HepG2 (cell line): Measurements from ENCODE around the gene CD320. TPM values are rescaled to one million over a fixed set of nuclear protein-coding genes. Genes with fewer than 3 reads are reported as not detected.

Experiments
- EHMT2 ChIP-seq: fragments of 200-600 bp; sonication (generic); IDR thresholded peaks from 2 replicates; pipeline ENCODE4 v1.7.0; 2017; ENCODE audit warnings: antibody characterized with exemption, low read depth, low read length, borderline replicate concordance
- FOXO1 ChIP-seq: sonication (generic); formaldehyde crosslinking; IDR thresholded peaks from 2 replicates; pipeline ENCODE4 v1.4.0; 2020; ENCODE audit warnings: missing genetic modification reagents
- GABPB1 ChIP-seq: IDR thresholded peaks from 2 replicates; pipeline ENCODE4 v1.6.1; 2016; ENCODE audit warnings: mild to moderate bottlenecking, missing genetic modification reagents, moderate library complexity, missing compliant biosample characterization
- NFIB ChIP-seq: sonication (generic); formaldehyde crosslinking; IDR thresholded peaks from 2 replicates; pipeline ENCODE4 v1.9.0; 2021; ENCODE audit warnings: missing genetic modification reagents, mild to moderate bottlenecking, borderline replicate concordance
- NR2F1 ChIP-seq, 2 experiments: fragments of 450-650 bp in 1 of 2; formaldehyde crosslinking in 1 of 2; IDR thresholded peaks; 2 replicates each; pipeline versions ENCODE4 v1.5.0 to v1.6.1; 2016 to 2020; ENCODE audit warnings: mild to moderate bottlenecking in 1 of 2, missing compliant biosample characterization in 1 of 2, missing genetic modification reagents in 1 of 2, moderate library complexity in 1 of 2
- POLR2AphosphoS5 ChIP-seq: IDR thresholded peaks from 2 replicates; pipeline ENCODE4 v1.6.1; 2012; ENCODE audit warnings: low read depth, low read length
- SMAD3 ChIP-seq: sonication (generic); formaldehyde crosslinking; IDR thresholded peaks from 2 replicates; pipeline ENCODE4 v1.4.0; 2020; ENCODE audit warnings: missing genetic modification reagents
- TBP ChIP-seq: sonication (generic); formaldehyde crosslinking; IDR thresholded peaks from 2 replicates; pipeline ENCODE4 v1.5.0; 2020; ENCODE audit warnings: missing genetic modification reagents
- TCF7 ChIP-seq: sonication (generic); IDR thresholded peaks from 2 replicates; pipeline ENCODE4 v1.6.1; 2016; ENCODE audit warnings: antibody characterized with exemption, low read depth
- ZNF552 ChIP-seq: sonication (generic); formaldehyde crosslinking; IDR thresholded peaks from 2 replicates; pipeline ENCODE4 v1.9.0; 2022; ENCODE audit warnings: missing genetic modification reagents, mild to moderate bottlenecking, borderline replicate concordance
- ZNF800 ChIP-seq: sonication (generic); formaldehyde crosslinking; IDR thresholded peaks from 2 replicates; pipeline ENCODE4 v1.4.0; 2020; ENCODE audit warnings: missing genetic modification reagents
- ZUFSP ChIP-seq: sonication (generic); formaldehyde crosslinking; IDR thresholded peaks from 2 replicates; pipeline ENCODE4 v1.9.0; 2021; ENCODE audit warnings: missing genetic modification reagents, mild to moderate bottlenecking, borderline replicate concordance
- polyA plus RNA-seq, 8 experiments: library from polyadenylated mRNA; depleted of rRNA in 3 of 8; stranded (reverse) in 7 of 8; unstranded in 1 of 8; fragments of >200 nt; fragmentation: Illumina TruSeq in 4 of 8; extraction: Trizol in 4 of 8; gene quantifications; 2 replicates each; pipeline versions ENCODE4 v1.2.1 to v1.2.3, GENCODE V29; 2011 to 2016; ENCODE audit warnings: low read depth in 4 of 8, missing spikeins in 1 of 8, mixed read lengths in 1 of 8; ENCODE audit not compliant: insufficient read depth in 1 of 8
- total RNA-seq, 5 experiments: library from RNA; depleted of rRNA; stranded (reverse); fragments of >200 nt; fragmentation: Illumina TruSeq; extraction: Trizol; gene quantifications; 2 replicates each; pipeline ENCODE4 v1.2.3, GENCODE V29; 2016; ENCODE audit warnings: low read depth in 1 of 5
- TF ChIP-seq, protein P1 (sequence below), 2 experiments: sonication (generic) in 1 of 2; formaldehyde crosslinking in 1 of 2; IDR thresholded peaks; 2 replicates each; pipeline versions ENCODE4 v1.6.1 to v1.9.0; 2014 to 2022; ENCODE audit warnings: antibody characterized with exemption in 1 of 2, borderline replicate concordance in 1 of 2, inconsistent platforms in 1 of 2, low read depth in 1 of 2, missing genetic modification reagents in 1 of 2
- TF ChIP-seq, protein P2 (sequence below): sonication (generic); formaldehyde crosslinking; IDR thresholded peaks from 2 replicates; pipeline ENCODE4 v1.4.0; 2020; ENCODE audit warnings: mild to moderate bottlenecking, missing genetic modification reagents

The CD320 gene
- total and polyA plus RNA-seq, 2 of the 13 experiments (the other 11 are each of a cell fraction or from before 2014, with no cell fraction given): 83.1 to 99.9 TPM

DNA sequence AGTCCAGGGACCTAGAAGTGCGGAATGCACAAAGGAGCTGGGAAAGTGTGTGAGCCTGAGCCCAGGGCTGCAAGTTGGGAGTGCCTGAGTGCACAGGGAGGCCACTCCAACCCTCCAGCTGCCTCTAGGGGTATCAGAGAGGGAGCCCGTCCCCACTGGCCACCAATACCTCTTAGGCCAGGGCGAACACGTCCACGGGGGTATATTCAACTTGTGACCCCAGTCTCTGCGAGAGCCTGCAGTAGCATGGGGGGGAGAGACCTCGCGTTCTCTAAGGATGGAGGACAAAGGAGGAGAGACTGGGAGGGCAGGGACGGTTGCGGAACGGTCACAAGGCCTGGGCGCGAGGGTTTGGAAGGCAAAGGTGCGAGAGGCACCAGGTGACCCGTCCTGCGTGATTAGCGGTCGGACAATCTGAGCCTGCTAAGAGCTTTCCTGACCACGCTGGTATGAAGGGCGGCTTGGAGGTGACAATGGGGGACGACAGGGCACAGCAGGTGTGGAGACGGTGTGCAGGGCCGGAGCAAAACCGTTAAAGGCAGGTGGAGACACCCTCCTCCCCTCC lies 676 bp downstream of the CD320 start (continued):
- TF ChIP-seq, protein P1, sequence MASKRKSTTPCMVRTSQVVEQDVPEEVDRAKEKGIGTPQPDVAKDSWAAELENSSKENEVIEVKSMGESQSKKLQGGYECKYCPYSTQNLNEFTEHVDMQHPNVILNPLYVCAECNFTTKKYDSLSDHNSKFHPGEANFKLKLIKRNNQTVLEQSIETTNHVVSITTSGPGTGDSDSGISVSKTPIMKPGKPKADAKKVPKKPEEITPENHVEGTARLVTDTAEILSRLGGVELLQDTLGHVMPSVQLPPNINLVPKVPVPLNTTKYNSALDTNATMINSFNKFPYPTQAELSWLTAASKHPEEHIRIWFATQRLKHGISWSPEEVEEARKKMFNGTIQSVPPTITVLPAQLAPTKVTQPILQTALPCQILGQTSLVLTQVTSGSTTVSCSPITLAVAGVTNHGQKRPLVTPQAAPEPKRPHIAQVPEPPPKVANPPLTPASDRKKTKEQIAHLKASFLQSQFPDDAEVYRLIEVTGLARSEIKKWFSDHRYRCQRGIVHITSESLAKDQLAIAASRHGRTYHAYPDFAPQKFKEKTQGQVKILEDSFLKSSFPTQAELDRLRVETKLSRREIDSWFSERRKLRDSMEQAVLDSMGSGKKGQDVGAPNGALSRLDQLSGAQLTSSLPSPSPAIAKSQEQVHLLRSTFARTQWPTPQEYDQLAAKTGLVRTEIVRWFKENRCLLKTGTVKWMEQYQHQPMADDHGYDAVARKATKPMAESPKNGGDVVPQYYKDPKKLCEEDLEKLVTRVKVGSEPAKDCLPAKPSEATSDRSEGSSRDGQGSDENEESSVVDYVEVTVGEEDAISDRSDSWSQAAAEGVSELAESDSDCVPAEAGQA (IDR thresholded peaks at IDR 0.05; ENCODE audit: low read depth): no peak
- TF ChIP-seq, protein P1 (CRISPR knock-in tag; IDR thresholded peaks at IDR 0.05; ENCODE audit: borderline replicate concordance): no peak
- TF ChIP-seq EHMT2 (no peak), TBP (no peak), GABPB1 (CRISPR knock-in tag) (no peak), NR2F1 (CRISPR knock-in tag; IDR thresholded peaks at IDR 0.05) (no peak), ZUFSP (CRISPR knock-in tag) (no peak), SMAD3 (no peak), ZNF552 (CRISPR knock-in tag) (no peak), TCF7 (no peak), POLR2AphosphoS5 (no peak), ZNF800 (CRISPR knock-in tag) (no peak), FOXO1 (CRISPR knock-in tag) (no peak), NFIB (CRISPR knock-in tag) (0 out of 2 replicates have a peak, but pooled peaks have one; percentile 90)
- TF ChIP-seq, protein P2, sequence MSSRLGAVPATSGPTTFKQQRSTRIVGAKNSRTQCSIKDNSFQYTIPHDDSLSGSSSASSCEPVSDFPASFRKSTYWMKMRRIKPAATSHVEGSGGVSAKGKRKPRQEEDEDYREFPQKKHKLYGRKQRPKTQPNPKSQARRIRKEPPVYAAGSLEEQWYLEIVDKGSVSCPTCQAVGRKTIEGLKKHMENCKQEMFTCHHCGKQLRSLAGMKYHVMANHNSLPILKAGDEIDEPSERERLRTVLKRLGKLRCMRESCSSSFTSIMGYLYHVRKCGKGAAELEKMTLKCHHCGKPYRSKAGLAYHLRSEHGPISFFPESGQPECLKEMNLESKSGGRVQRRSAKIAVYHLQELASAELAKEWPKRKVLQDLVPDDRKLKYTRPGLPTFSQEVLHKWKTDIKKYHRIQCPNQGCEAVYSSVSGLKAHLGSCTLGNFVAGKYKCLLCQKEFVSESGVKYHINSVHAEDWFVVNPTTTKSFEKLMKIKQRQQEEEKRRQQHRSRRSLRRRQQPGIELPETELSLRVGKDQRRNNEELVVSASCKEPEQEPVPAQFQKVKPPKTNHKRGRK: no peak
